Measurements from ENCODE around the gene C1orf74.

The C1orf74 gene

GRCh38 chr1:209810783-209811182 is 26.4 kb upstream of the C1orf74 start:
- TF ChIP-seq GABPA (IDR thresholded peaks at IDR 0.05; ENCODE audit: low read depth), result no peak
- no peak for TF ChIP-seq SPI1 (IDR thresholded peaks at IDR 0.05; ENCODE audit: borderline replicate concordance, low read depth)
- TF ChIP-seq CTCF (IDR thresholded peaks at IDR 0.05; ENCODE audit: insufficient read depth, low read length), result no peak
- no peak for TF ChIP-seq POLR2AphosphoS5 (IDR thresholded peaks at IDR 0.05; ENCODE audit: low read depth)
- no peak overlapping the region for H3K4me3 ChIP-seq (replicated peaks; ENCODE audit: insufficient read depth, low read length)
- H3K27me3 ChIP-seq (ENCODE audit: insufficient read depth, poor library complexity, severe bottlenecking), result no peaks in the 10 kb centered on the region
- no peak overlapping the region for H3K27ac ChIP-seq (replicated peaks)
- no peak for DNase-seq (ENCODE audit: low read depth in 1 of 2, low spot score in 1 of 2)

DNA sequence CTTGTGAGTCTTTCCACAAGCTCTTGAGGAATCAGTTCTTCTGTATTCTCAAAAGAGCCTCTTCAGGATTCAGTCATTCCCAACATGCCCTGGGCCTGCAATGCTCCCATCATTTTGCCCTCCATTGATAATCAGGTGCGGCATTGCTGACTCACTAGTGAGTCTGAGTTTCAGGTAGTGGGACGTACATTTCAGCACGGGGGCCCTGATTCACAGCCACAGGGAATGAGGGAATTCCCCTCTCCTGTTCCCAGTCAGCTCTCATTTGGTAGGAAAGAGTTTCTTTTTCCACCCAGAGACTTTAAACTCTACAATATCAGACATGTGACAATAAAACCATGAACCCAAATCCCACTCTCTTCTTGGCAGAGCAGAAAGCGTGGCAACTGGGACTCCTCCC is 25.3 kb upstream of the C1orf74 start:
- Histone ChIP-seq H3K4me3 (replicated peaks; ENCODE audit: insufficient read depth, low read length) (no peak overlapping the region), H3K27ac (replicated peaks) (no peak overlapping the region), H3K27me3 (ENCODE audit: insufficient read depth, poor library complexity, severe bottlenecking) (no peaks in the 10 kb centered on the region)
- DNase-seq (ENCODE audit: low read depth in 1 of 2, low spot score in 1 of 2), result no peak
- no peak for TF ChIP-seq SPI1 (IDR thresholded peaks at IDR 0.05; ENCODE audit: borderline replicate concordance, low read depth)
- TF ChIP-seq CTCF (IDR thresholded peaks at IDR 0.05; ENCODE audit: insufficient read depth, low read length), result no peak
- TF ChIP-seq, protein P1, sequence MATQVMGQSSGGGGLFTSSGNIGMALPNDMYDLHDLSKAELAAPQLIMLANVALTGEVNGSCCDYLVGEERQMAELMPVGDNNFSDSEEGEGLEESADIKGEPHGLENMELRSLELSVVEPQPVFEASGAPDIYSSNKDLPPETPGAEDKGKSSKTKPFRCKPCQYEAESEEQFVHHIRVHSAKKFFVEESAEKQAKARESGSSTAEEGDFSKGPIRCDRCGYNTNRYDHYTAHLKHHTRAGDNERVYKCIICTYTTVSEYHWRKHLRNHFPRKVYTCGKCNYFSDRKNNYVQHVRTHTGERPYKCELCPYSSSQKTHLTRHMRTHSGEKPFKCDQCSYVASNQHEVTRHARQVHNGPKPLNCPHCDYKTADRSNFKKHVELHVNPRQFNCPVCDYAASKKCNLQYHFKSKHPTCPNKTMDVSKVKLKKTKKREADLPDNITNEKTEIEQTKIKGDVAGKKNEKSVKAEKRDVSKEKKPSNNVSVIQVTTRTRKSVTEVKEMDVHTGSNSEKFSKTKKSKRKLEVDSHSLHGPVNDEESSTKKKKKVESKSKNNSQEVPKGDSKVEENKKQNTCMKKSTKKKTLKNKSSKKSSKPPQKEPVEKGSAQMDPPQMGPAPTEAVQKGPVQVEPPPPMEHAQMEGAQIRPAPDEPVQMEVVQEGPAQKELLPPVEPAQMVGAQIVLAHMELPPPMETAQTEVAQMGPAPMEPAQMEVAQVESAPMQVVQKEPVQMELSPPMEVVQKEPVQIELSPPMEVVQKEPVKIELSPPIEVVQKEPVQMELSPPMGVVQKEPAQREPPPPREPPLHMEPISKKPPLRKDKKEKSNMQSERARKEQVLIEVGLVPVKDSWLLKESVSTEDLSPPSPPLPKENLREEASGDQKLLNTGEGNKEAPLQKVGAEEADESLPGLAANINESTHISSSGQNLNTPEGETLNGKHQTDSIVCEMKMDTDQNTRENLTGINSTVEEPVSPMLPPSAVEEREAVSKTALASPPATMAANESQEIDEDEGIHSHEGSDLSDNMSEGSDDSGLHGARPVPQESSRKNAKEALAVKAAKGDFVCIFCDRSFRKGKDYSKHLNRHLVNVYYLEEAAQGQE (IDR thresholded peaks at IDR 0.05; ENCODE audit: insufficient replicate concordance, low read depth), result no peak
- no peak for TF ChIP-seq POLR2AphosphoS5 (IDR thresholded peaks at IDR 0.05; ENCODE audit: low read depth)
- no peak for TF ChIP-seq GABPA (IDR thresholded peaks at IDR 0.05; ENCODE audit: low read depth)

DNA sequence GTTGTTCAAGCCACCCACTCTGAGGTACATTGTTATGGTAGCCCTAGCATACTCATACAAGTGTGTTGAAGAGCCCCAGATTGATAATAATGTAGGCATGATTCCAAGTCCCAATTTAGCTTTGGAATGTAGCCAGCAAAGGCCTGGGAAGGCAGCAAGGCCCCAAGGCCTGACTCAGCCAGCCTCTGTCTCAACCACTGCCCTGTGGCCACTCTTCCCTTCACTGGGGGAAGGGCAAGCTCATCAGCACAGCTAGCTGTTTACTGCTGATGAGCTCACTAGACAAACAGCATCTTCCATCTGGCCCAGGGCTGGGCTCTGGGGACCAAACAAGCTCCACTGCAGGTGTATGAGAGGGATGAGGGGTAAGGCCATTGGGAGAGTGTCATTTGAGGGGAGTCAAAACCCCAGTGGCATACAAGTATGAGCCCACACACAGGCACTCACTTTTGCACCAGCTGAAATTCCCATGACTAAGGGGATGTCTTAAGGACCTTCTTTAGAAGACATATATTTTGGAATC is 23.8 kb upstream of the C1orf74 start:
- DNase-seq (ENCODE audit: low read depth in 1 of 2, low spot score in 1 of 2), result peak in 1 of 2 experiments; percentile 3
- Histone ChIP-seq H3K4me3 (replicated peaks; ENCODE audit: insufficient read depth, low read length) (no peak overlapping the region), H3K27ac (replicated peaks) (no peak overlapping the region), H3K27me3 (ENCODE audit: insufficient read depth, poor library complexity, severe bottlenecking) (no peaks in the 10 kb centered on the region)
- TF ChIP-seq POLR2AphosphoS5 (IDR thresholded peaks at IDR 0.05; ENCODE audit: low read depth) (no peak), GABPA (IDR thresholded peaks at IDR 0.05; ENCODE audit: low read depth) (no peak), CTCF (IDR thresholded peaks at IDR 0.05; ENCODE audit: insufficient read depth, low read length) (no peak), SPI1 (IDR thresholded peaks at IDR 0.05; ENCODE audit: borderline replicate concordance, low read depth) (no peak)
- TF ChIP-seq, protein P1 (IDR thresholded peaks at IDR 0.05; ENCODE audit: insufficient replicate concordance, low read depth), result no peak

GRCh38 chr1:209807509-209807908 is 23.1 kb upstream of the C1orf74 start:
- Histone ChIP-seq H3K27me3 (ENCODE audit: insufficient read depth, poor library complexity, severe bottlenecking) (no peaks in the 10 kb centered on the region), H3K27ac (replicated peaks) (no peak overlapping the region), H3K4me3 (replicated peaks; ENCODE audit: insufficient read depth, low read length) (no peak overlapping the region)
- no peak for DNase-seq (ENCODE audit: low read depth in 1 of 2, low spot score in 1 of 2)
- no peak for TF ChIP-seq SPI1 (IDR thresholded peaks at IDR 0.05; ENCODE audit: borderline replicate concordance, low read depth)
- no peak for TF ChIP-seq GABPA (IDR thresholded peaks at IDR 0.05; ENCODE audit: low read depth)
- TF ChIP-seq, protein P1 (IDR thresholded peaks at IDR 0.05; ENCODE audit: insufficient replicate concordance, low read depth), result no peak
- no peak for TF ChIP-seq CTCF (IDR thresholded peaks at IDR 0.05; ENCODE audit: insufficient read depth, low read length)
- no peak for TF ChIP-seq POLR2AphosphoS5 (IDR thresholded peaks at IDR 0.05; ENCODE audit: low read depth)

Data from HL-60 (cell line).